WTC11 (cell line): ENCODE results near the gene ZNF362. TPM values are rescaled to one million over a fixed set of nuclear protein-coding genes. Genes with fewer than 3 reads are reported as not detected.

Experiments
- ATAC-seq: fragments of 200-7000 bp; cut with Tn5 transposase; 2 replicates; pipeline ENCODE4 v1.10.0; 2021; ENCODE audit warnings: mild to moderate bottlenecking, moderate library complexity
- CTCF ChIA-PET: fragments of 300-600 bp; sonication (Branson Sonifier 250); formaldehyde crosslinking; loops from one replicate; lab custom pipeline; 2021; ENCODE audit warnings: antibody characterized with exemption; lab: Charles Lee
- POLR2A ChIA-PET: fragments of 350-600 bp; sonication (Branson Sonifier 250); formaldehyde crosslinking; loops from one replicate; lab custom pipeline; 2021; ENCODE audit warnings: antibody characterized with exemption; lab: Charles Lee
- DNase-seq: peaks from one replicate; pipeline ENCODE4 v3.0.0; 2021; ENCODE audit warnings: low spot score
- H3K27ac Mint-ChIP-seq: 2 replicates; pipeline ENCODE4 v1.8.0; 2021; ENCODE audit warnings: mixed read lengths
- H3K27me3 Mint-ChIP-seq: 2 replicates; pipeline ENCODE4 v1.8.0; 2021; ENCODE audit warnings: low read depth, mild to moderate bottlenecking, moderate library complexity, mixed read lengths
- H3K36me3 Mint-ChIP-seq: 2 replicates; pipeline ENCODE4 v1.8.0; 2021; ENCODE audit warnings: mixed read lengths
- H3K4me1 Mint-ChIP-seq: 2 replicates; pipeline ENCODE4 v1.8.0; 2022; ENCODE audit warnings: mixed read lengths
- H3K4me3 Mint-ChIP-seq: 2 replicates; pipeline ENCODE4 v1.8.0; 2021; ENCODE audit warnings: mild to moderate bottlenecking, moderate library complexity, mixed read lengths
- H3K9me3 Mint-ChIP-seq: 2 replicates; pipeline ENCODE4 v1.8.0; 2021; ENCODE audit warnings: mixed read lengths
- ATF2 ChIP-seq: sonication (generic); formaldehyde crosslinking; IDR thresholded peaks from 2 replicates; pipeline ENCODE4 v1.8.1; 2022; ENCODE audit warnings: low read depth, missing genetic modification reagents, borderline replicate concordance
- E2F5 ChIP-seq: sonication (generic); formaldehyde crosslinking; IDR thresholded peaks from 2 replicates; pipeline ENCODE4 v1.8.1; 2022; ENCODE audit warnings: mild to moderate bottlenecking, moderate library complexity, missing genetic modification reagents
- EMX1 ChIP-seq: fragments of 250-450 bp; sonication (Bioruptor Pico); IDR thresholded peaks from 2 replicates; pipeline ENCODE4 v1.8.0; 2021; ENCODE audit warnings: mild to moderate bottlenecking
- ESRRA ChIP-seq: sonication (generic); formaldehyde crosslinking; IDR thresholded peaks from 2 replicates; pipeline ENCODE4 v1.8.1; 2022; ENCODE audit warnings: mild to moderate bottlenecking, missing genetic modification reagents, borderline replicate concordance
- ETV6 ChIP-seq: sonication (generic); formaldehyde crosslinking; IDR thresholded peaks from 2 replicates; pipeline ENCODE4 v1.8.1; 2022; ENCODE audit warnings: mild to moderate bottlenecking, missing genetic modification reagents
- JAZF1 ChIP-seq: fragments of 250-450 bp; sonication (Bioruptor Pico); IDR thresholded peaks from 2 replicates; pipeline ENCODE4 v1.9.0; 2021; ENCODE audit warnings: moderate library complexity, mild to moderate bottlenecking, inconsistent platforms
- MXD4 ChIP-seq: fragments of 250-450 bp; sonication (Bioruptor Pico); IDR thresholded peaks from 2 replicates; pipeline ENCODE4 v1.8.0; 2021; ENCODE audit warnings: mild to moderate bottlenecking, moderate library complexity, borderline replicate concordance
- NFYB ChIP-seq: sonication (generic); formaldehyde crosslinking; conservative IDR thresholded peaks from 2 replicates; pipeline ENCODE4 v1.8.0; 2022; ENCODE audit warnings: low read depth, missing genetic modification reagents
- PRRX2 ChIP-seq: fragments of 250-450 bp; sonication (Bioruptor Pico); IDR thresholded peaks from 2 replicates; pipeline ENCODE4 v1.8.0; 2021; ENCODE audit warnings: mild to moderate bottlenecking
- RORB ChIP-seq: fragments of 250-450 bp; sonication (Bioruptor Pico); IDR thresholded peaks from 2 replicates; pipeline ENCODE4 v1.9.0; 2021; ENCODE audit warnings: mild to moderate bottlenecking
- SMAD4 ChIP-seq: sonication (generic); formaldehyde crosslinking; IDR thresholded peaks from 2 replicates; pipeline ENCODE4 v1.8.0; 2022; ENCODE audit warnings: mild to moderate bottlenecking, missing genetic modification reagents
- TEAD1 ChIP-seq: sonication (generic); formaldehyde crosslinking; IDR thresholded peaks from 2 replicates; pipeline ENCODE4 v1.8.0; 2022; ENCODE audit warnings: mild to moderate bottlenecking, missing genetic modification reagents
- USF1 ChIP-seq: sonication (generic); formaldehyde crosslinking; IDR thresholded peaks from 2 replicates; pipeline ENCODE4 v1.8.0; 2022; ENCODE audit warnings: mild to moderate bottlenecking, missing genetic modification reagents
- ZNF121 ChIP-seq: sonication (generic); formaldehyde crosslinking; IDR thresholded peaks from 2 replicates; pipeline ENCODE4 v1.8.0; 2023; ENCODE audit warnings: missing genetic modification reagents
- ZNF512 ChIP-seq: sonication (generic); formaldehyde crosslinking; IDR thresholded peaks from 2 replicates; pipeline ENCODE4 v1.8.1; 2022; ENCODE audit warnings: missing genetic modification reagents, borderline replicate concordance
- total RNA-seq: library from RNA; stranded (reverse); gene quantifications from 3 replicates; pipeline ENCODE4 v1.2.3, GENCODE V29; 2021
- TF ChIP-seq, protein P1 (sequence below): sonication (generic); formaldehyde crosslinking; IDR thresholded peaks from 2 replicates; pipeline ENCODE4 v1.8.0; 2023; ENCODE audit warnings: missing genetic modification reagents
- TF ChIP-seq, protein P2 (sequence below): sonication (generic); formaldehyde crosslinking; conservative IDR thresholded peaks from 2 replicates; pipeline ENCODE4 v1.8.1; 2022; ENCODE audit warnings: mild to moderate bottlenecking, missing genetic modification reagents
- TF ChIP-seq, protein P3 (sequence below): sonication (generic); formaldehyde crosslinking; IDR thresholded peaks from 2 replicates; pipeline ENCODE4 v1.8.1; 2023; ENCODE audit warnings: mild to moderate bottlenecking, missing genetic modification reagents, moderate library complexity

The ZNF362 gene
- total RNA-seq, 1 experiment from 2014 or later, result 24.2 TPM

GRCh38 chr1:33301273-33301984, 45.1 kb downstream of the ZNF362 start:
- TF ChIP-seq ETV6 (CRISPR knock-in tag) (no peak), E2F5 (CRISPR knock-in tag) (no peak), NFYB (CRISPR knock-in tag) (no peak), RORB (CRISPR knock-in tag) (no peak), USF1 (CRISPR knock-in tag) (no peak), ZNF512 (CRISPR knock-in tag) (no peak), EMX1 (CRISPR knock-in tag) (no peak), MXD4 (CRISPR knock-in tag) (no peak), TEAD1 (CRISPR knock-in tag) (no peak), ATF2 (CRISPR knock-in tag) (no peak), ESRRA (no peak), PRRX2 (CRISPR knock-in tag) (no peak), SMAD4 (CRISPR knock-in tag) (no peak), ZNF121 (no peak), JAZF1 (CRISPR knock-in tag) (no peak)
- TF ChIP-seq, protein P1, sequence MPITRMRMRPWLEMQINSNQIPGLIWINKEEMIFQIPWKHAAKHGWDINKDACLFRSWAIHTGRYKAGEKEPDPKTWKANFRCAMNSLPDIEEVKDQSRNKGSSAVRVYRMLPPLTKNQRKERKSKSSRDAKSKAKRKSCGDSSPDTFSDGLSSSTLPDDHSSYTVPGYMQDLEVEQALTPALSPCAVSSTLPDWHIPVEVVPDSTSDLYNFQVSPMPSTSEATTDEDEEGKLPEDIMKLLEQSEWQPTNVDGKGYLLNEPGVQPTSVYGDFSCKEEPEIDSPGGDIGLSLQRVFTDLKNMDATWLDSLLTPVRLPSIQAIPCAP (CRISPR knock-in tag), result no peak
- TF ChIP-seq, protein P2, sequence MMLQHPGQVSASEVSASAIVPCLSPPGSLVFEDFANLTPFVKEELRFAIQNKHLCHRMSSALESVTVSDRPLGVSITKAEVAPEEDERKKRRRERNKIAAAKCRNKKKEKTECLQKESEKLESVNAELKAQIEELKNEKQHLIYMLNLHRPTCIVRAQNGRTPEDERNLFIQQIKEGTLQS, result no peak
- no peak for ATAC-seq
- ChIA-PET POLR2A (no interaction called here), CTCF (no interaction called here)
- H3K4me3 Mint-ChIP-seq, result no peak overlapping the region
- peaks cover 12% of the 10 kb centered on the region for H3K4me1 Mint-ChIP-seq
- peaks cover 10% of the 10 kb centered on the region; the same call in 1 of the 2 replicates for H3K9me3 Mint-ChIP-seq
- no peak overlapping the region for H3K27ac Mint-ChIP-seq
- H3K27me3 Mint-ChIP-seq, result peaks cover 23% of the 10 kb centered on the region
- peaks cover 12% of the 10 kb centered on the region for H3K36me3 Mint-ChIP-seq
- DNase-seq, result no peak

DNA sequence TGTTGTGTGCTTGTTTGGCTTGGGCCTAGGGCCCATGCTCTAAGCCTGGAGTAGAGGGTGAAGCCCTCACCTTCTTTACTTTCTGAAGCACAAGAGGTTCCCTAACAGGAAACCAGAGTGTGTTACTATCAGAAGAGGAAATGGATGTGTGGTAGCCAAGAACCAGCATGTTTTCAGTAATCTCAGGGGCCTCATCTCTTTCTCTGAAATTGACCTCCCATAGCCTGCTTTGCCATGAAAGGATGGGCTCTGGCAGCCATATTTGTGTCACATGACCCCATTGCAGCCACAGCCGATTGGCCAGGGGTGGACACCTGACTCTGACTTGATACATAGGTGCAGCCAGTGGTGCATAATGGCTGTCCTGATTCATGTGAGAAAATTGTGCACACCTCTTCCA, 46.0 kb downstream of the ZNF362 start:
- H3K36me3 Mint-ChIP-seq, result peaks cover 4% of the 10 kb centered on the region
- DNase-seq (no peak), ATAC-seq (no peak)
- H3K27me3 Mint-ChIP-seq, result peaks cover 31% of the 10 kb centered on the region
- H3K4me3 Mint-ChIP-seq, result no peak overlapping the region
- no peak overlapping the region for H3K27ac Mint-ChIP-seq
- H3K4me1 Mint-ChIP-seq, result peaks cover 12% of the 10 kb centered on the region
- POLR2A ChIA-PET, result no interaction called here
- CTCF ChIA-PET, result no interaction called here
- TF ChIP-seq NFYB (CRISPR knock-in tag) (peak; percentile 69), USF1 (CRISPR knock-in tag) (peak; percentile 81), SMAD4 (CRISPR knock-in tag) (no peak)
- TF ChIP-seq, protein P3, sequence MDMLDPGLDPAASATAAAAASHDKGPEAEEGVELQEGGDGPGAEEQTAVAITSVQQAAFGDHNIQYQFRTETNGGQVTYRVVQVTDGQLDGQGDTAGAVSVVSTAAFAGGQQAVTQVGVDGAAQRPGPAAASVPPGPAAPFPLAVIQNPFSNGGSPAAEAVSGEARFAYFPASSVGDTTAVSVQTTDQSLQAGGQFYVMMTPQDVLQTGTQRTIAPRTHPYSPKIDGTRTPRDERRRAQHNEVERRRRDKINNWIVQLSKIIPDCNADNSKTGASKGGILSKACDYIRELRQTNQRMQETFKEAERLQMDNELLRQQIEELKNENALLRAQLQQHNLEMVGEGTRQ, result peak; percentile 88
- TF ChIP-seq, all 79 proteins: peak for 3
- H3K9me3 Mint-ChIP-seq, result peaks cover 10% of the 10 kb centered on the region; the same call in 1 of the 2 replicates
